Fibroblast of mammary gland (primary cell): ENCODE data around the gene INTS13.

Experiments
- DNase-seq: peaks from one replicate; pipeline ENCODE4 v3.0.0-alpha.2; 2010; ENCODE audit warnings: low read depth
- H3K4me3 ChIP-seq: 2 replicates; pipeline ENCODE4 v1.5.1; 2011; ENCODE audit warnings: low read depth, mild to moderate bottlenecking, low read length, moderate library complexity; ENCODE audit not compliant: control insufficient read depth
- TF ChIP-seq, protein P1 (sequence below): conservative IDR thresholded peaks from 2 replicates; pipeline ENCODE4 v1.5.1; 2011; ENCODE audit warnings: low read depth, low read length, inconsistent platforms; ENCODE audit not compliant: control insufficient read depth, insufficient read depth

Gene INTS13

DNA sequence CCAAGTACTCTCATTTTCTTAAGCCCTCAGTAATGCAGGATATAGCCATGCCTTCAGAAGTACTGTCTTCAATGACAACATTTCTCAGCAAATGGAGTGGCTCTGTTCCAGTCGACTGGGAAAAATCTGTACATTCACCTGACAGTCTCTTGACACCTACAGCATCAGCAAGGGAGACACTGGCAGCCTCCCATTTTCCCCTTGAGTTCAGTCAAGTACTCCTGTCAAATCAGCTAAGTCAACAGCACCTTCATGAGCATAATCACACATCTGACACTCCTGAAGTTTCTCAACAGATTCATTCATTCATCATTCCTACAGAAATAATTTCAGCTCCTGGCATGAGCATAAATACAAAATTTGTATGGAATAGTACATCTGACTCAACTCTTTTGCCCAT lies 46.1 kb downstream of the INTS13 start:
- no peak overlapping the region for H3K4me3 ChIP-seq
- TF ChIP-seq, protein P1, sequence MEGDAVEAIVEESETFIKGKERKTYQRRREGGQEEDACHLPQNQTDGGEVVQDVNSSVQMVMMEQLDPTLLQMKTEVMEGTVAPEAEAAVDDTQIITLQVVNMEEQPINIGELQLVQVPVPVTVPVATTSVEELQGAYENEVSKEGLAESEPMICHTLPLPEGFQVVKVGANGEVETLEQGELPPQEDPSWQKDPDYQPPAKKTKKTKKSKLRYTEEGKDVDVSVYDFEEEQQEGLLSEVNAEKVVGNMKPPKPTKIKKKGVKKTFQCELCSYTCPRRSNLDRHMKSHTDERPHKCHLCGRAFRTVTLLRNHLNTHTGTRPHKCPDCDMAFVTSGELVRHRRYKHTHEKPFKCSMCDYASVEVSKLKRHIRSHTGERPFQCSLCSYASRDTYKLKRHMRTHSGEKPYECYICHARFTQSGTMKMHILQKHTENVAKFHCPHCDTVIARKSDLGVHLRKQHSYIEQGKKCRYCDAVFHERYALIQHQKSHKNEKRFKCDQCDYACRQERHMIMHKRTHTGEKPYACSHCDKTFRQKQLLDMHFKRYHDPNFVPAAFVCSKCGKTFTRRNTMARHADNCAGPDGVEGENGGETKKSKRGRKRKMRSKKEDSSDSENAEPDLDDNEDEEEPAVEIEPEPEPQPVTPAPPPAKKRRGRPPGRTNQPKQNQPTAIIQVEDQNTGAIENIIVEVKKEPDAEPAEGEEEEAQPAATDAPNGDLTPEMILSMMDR = no peak
- DNase-seq = no peak

DNA sequence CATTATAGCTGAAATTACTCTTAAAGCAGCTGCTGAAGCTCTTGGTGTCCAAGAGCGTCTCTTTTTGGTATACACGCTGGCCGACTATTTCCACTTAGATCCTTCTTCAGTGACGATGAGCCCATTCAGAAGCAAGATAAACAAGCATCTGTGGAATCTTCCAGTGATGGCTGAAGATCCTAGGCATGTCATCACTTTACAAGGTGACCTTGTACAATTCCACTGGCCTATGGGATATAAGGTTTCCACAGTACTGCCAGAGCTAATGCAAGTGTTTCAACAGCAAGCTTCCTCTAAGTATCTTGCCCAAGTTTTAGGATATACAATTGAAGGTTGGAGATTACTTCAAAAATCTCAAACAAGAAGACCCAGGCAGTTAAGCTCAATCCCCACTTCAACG lies 47.0 kb downstream of the INTS13 start:
- TF ChIP-seq, protein P1 = no peak
- H3K4me3 ChIP-seq = no peak overlapping the region
- DNase-seq = no peak

DNA sequence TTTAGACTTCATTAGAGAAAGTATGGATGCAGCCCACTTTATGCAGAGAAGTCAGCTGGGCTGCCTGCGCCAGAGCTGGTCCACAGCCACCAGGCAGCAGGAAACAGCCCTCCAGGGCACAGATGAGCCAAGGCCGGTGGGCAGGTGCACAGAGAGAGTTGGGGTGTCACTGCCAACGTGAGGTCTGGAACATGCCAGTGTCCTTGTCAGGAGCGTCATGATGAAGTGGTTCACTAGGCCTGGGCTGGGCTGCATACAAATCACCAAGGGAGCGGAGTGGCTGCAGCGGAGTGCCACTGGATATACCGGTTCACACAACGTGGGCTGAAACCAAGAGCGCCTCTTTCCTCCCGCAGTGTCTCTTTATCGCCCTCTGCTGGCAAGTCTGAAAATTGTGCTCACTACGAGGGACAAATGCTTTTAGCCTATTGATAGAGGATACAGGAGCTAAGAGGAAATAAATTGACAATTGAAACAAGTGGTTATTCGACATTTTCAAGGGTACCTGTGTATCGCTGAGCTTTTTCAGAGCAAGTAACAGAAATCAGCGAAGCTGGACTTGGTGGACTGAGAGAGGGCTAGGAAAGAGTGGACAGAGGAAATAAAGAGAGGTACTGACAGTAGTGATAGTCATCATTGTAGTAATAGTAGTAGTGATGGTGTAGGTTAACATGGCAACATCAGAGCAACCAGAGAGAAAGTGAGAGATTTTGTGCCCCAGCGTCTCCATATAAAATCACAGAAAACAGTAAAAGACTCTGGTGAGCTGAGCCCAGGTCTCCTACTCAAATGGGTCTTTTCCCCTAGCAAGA lies 52.8 kb downstream of the INTS13 start:
- TF ChIP-seq, protein P1 = peak; percentile 98
- DNase-seq = peak; percentile 75
- H3K4me3 ChIP-seq = no peak overlapping the region

DNA sequence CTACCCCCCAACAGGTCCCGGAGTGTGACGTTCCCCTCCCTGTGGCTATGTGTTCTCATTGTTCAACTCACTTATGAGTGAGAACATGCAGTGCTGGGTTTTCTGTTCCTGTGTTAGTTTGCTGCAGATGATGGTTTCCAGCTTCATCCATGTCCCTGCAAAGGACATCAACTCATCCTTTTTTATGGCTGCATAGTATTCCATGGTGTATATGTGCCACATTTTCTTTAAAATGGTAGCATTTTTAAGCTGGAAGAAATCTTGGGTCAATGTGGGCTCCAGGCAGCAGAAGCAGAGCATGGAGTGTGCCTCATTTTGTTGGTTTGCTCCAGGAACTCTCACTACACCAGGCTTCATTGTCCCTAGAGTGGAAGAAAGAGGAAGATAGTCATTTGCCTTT lies 57.2 kb downstream of the INTS13 start:
- TF ChIP-seq, protein P1 = no peak
- no peak for DNase-seq
- H3K4me3 ChIP-seq = no peak overlapping the region

DNA sequence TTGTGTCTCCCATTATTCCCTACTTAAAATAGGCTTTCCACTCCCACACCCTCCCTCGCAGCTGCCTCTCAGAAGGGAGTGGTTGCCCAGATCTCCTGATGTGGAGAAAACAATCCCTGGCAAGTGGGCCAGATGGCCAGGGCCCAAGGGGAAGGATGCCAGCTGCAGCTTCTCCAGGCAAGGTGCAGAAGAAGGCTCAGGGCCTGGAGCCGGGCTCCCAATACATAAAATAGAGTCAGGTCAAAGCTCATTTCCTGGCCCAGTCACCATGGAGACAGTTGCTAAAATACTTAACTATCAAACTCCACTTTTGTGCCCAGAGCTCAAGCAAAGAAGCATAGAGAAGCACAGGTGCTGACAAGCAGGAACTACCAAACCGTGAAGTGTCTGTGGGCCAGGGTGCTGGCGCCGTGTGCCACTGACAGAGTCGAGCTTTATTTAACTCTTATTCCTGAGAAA lies 59.1 kb downstream of the INTS13 start:
- no peak for DNase-seq
- no peak overlapping the region for H3K4me3 ChIP-seq
- TF ChIP-seq, protein P1 = no peak

DNA sequence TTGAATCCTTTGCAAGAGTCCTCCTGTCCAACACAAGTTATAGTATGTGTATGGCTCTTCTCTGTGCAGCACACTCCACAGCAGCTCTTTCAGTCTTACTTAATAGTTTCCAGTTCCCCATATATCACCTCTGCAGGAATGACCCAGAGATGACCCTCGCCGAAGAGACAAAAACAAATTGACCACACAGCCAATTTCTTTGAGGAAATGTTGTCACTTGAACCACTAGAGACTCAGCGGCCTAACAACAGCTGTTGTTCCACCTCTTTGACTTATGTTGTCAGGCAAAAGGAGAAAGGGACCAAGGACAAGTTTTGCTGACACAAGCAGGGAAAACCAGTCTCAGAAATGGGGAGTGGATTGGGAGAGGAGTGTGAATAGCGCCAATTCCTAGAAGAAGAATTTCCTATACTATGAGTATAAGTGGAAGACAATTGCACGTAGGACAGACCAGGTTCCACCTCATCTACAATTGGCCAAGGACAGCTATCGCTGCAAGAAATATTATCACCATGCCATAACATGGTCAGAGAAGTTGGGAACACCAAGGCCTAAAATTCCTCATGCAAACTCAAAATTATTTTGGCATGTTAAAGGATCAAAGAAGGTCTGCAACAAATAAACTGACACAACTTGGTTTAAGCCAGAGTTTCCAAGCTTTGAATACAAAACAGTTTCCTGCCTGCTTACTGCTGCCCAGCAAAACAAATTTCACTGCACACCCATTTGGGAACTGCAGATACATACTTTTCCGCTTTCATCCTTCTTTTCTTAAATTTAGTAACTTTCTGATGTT lies 63.1 kb downstream of the INTS13 start:
- TF ChIP-seq, protein P1 = no peak
- DNase-seq = no peak
- H3K4me3 ChIP-seq = no peak overlapping the region
